Breast epithelium (tissue), 3 donors: ENCODE data around the gene HSPB2.

Experiments
- POLR2AphosphoS5 ChIP-seq, 3 donors: sonication (generic); formaldehyde crosslinking; IDR thresholded peaks; one replicate each; pipeline ENCODE4 v1.6.1; 2017; ENCODE audit warnings: antibody characterized with exemption in 3 of 3
- TF ChIP-seq, protein P1 (sequence below), 3 donors: fragments of 450-650 bp; IDR thresholded peaks; one replicate each; pipeline ENCODE4 v1.5.1; 2016 to 2017; ENCODE audit warnings: antibody characterized with exemption in 3 of 3, mild to moderate bottlenecking in 3 of 3, moderate library complexity in 3 of 3

DNA sequence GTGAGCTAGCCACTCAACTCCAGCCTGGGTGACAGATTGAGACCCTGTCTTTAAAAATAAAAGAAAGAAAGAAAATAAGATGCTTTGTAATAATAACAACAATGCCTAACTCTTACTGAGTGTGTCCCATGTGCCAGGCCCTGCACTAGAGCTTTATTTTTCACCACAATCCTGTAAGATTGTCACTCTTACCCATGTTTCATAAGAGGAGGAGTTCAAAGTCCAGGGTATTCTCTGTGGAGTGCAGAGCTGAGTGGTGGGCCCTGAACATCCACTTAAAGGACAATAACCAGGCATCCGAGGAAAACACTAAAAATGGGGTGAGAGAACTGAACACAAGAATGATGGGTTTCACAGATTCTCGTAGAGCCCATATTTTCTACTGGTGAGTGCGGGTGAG is 5.3 kb downstream of the HSPB2 start:
- TF ChIP-seq, protein P1, sequence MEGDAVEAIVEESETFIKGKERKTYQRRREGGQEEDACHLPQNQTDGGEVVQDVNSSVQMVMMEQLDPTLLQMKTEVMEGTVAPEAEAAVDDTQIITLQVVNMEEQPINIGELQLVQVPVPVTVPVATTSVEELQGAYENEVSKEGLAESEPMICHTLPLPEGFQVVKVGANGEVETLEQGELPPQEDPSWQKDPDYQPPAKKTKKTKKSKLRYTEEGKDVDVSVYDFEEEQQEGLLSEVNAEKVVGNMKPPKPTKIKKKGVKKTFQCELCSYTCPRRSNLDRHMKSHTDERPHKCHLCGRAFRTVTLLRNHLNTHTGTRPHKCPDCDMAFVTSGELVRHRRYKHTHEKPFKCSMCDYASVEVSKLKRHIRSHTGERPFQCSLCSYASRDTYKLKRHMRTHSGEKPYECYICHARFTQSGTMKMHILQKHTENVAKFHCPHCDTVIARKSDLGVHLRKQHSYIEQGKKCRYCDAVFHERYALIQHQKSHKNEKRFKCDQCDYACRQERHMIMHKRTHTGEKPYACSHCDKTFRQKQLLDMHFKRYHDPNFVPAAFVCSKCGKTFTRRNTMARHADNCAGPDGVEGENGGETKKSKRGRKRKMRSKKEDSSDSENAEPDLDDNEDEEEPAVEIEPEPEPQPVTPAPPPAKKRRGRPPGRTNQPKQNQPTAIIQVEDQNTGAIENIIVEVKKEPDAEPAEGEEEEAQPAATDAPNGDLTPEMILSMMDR (IDR thresholded peaks at IDR 0.05): no peak
- TF ChIP-seq POLR2AphosphoS5 (IDR thresholded peaks at IDR 0.05): no peak
